Suppressor macrophage (primary cell): Measurements from ENCODE around the gene NSG2.

Experiments used
- DNase-seq, 4 experiments: peaks; one replicate each; pipeline ENCODE4 v3.0.0-alpha.2; 2020 to 2022
- total RNA-seq, 17 experiments: gene quantifications; one replicate each; lab custom pipeline; 2026; ENCODE audit warnings: mixed read lengths in 6 of 17, inconsistent platforms in 3 of 17; lab: John Stamatoyannopoulos, UW

Gene NSG2
- total RNA-seq, result 0 to 2.4 (median 0) reads per million in 17 experiments

GRCh38 chr5:174045470-174046025 is at the start of gene NSG2:
Gene NSG2 (plus strand): TSS chr5:174045706. CDS start chr5:174046756, 1,050 bp downstream.
- peak; percentile 21 to 70 (median 59) for DNase-seq

- no peak for DNase-seq
Observed at GRCh38 chr5:173997331-173997730, 48.2 kb upstream of the NSG2 start.

- no peak for DNase-seq
Observed at GRCh38 chr5:173998531-173998930, 47.0 kb upstream of the NSG2 start.

GRCh38 chr5:174000076-174000475 is 45.4 kb upstream of the NSG2 start:
- DNase-seq, result no peak

- no peak for DNase-seq
Observed at GRCh38 chr5:174003795-174004194, 41.7 kb upstream of the NSG2 start.

DNA sequence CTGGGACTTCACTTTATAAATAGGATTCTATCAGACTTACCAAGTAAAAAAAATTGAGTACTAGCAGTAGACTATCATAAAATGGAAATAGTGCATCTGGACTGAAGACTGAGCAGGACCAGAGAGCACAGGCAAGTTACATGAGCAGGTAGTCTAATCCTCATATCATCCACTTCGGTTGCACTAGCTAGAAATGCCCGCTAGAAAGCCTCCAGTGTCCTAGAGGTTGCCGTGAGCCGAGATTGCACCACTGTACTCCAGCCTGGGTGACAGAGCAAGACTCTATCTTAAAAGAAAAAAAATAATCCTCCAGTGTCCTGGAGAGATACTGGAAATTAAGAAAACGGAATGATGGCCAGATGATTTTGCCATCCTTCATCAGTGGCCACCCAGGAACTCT is 36.6 kb upstream of the NSG2 start:
- DNase-seq, result no peak

- no peak for DNase-seq
Observed at GRCh38 chr5:174010365-174010764, 35.1 kb upstream of the NSG2 start.

DNA sequence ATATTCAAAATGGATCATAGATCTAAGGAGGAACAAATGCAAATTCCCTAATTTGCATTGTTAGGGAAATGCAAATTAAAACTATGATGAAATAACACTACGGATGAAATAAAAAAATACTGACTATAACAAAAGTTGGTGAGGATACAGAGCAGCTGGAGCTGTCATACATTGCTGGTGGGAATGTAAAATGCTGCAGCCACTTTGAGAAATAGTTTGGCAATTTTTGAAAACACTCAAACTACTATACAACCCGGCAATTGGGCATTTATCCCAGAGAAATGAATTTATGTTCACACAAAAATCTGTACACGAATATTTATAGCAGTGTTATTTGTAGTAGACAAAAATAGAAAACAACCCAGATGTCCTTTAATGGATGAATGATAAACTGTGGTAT is 34.1 kb upstream of the NSG2 start:
- no peak for DNase-seq

DNA sequence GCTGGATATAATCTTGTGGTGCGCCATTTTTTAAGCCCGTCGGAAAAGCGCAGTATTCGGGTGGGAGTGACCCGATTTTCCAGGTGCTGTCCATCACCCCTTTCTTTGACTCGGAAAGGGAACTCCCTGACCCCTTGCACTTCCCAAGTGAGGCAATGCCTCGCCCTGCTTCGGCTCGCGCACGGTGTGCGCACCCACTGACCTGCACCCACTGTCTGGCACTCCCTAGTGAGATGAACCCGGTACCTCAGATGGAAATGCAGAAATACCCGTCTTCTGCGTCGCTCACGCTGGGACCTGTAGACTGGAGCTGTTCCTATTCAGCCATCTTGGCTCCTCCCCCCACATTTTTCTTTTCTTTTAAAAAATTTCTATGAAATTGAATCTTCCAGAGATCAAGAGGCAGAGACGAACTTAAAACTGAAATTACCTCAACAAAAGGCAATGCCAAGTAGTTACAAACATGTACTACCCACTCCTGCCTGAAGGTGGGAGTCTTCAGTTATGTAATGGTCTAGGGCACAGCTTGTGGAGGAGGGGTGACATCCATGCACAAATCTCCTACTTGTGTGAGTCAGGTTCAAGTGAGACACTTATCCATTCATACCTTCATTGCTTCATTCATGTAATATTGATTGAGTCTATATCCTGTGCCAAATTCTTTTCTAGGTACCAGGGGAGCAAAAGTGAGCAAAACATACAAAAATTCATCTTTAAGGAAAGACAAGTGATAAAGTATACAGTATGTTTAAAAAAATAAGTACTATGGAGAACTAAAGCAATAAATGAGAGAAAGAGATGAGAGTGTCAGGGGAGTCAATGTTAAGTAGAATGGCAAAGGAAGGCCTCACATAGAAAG is 25.2 kb upstream of the NSG2 start:
- DNase-seq, result peak; percentile 41 to 58 (median 52)

GRCh38 chr5:174020928-174021304 is 24.6 kb upstream of the NSG2 start:
- DNase-seq, result no peak

DNA sequence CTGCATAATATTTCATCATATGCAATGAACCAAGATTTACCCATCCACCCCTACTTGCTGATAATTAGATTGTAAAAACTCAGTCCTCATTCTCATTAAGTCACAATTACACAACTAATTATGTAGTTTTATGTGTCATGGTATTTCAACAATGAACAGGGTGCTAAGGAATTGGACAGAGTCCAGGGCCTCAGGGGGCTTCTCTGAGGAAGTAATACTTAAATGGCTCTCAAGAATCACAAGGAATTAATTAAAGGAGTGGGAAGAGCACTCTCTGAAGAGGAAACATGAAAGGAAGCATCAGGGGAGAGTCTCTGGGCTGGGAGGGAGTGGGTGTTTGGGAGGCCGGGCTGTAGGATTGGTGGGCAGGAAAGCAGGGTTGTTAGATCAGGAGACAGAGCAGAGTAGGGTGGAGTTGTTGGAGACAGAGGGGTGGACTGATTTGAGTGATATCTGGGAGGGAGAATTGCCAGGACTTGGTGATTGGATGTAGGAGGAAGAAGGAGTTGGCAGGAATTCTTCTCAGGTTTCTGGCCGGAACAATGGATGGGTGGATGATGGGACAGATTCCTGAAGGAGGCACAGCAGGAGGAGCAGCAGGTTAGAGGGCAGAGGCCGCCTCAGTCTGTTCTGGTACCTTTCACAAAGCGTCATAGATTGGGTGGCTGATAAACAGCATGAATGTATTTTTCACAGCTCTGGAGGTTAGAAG is 23.0 kb upstream of the NSG2 start:
- DNase-seq, result no peak

DNA sequence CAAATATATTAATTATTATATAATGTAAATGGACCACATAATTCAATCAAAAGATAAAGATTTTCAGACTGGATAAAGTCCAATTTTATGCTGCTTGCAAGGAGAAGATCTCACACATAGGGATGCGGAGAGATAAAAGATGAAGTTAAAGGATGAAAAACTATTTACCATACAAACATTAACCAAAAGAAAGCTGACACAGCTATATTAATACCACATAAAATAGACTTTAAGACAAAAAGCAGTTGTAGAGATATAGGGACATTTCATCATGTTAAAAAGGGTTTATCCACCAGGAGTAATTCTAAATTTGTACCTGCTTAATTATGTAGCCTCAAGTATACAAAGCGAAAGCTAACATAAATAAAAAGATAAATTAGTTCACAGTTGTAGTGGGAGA is 15.2 kb upstream of the NSG2 start:
- DNase-seq, result no peak

- DNase-seq, result no peak
Observed at GRCh38 chr5:174044466-174045254, 846 bp upstream of the NSG2 start.

DNA sequence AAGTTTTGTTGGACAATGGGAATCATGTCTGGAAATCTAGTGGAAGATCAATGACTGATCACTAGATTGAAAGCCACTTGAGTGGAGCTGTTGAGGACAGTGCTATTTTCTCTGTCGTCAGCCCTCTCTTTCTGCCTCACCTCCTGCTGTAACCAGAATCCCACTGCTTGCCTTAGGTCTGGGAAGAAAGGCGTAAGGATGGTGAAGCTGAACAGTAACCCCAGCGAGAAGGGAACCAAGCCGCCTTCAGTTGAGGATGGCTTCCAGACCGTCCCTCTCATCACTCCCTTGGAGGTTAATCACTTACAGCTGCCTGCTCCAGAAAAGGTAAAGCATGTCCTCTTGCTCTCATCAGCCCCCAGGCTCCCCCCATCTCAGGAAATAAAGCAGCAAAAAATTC is 1.1 kb downstream of the NSG2 start:
- no peak for DNase-seq

GRCh38 chr5:174047472-174048099 is 2.1 kb downstream of the NSG2 start:
- no peak for DNase-seq

- no peak for DNase-seq
Observed at GRCh38 chr5:174052636-174053035, 7.1 kb downstream of the NSG2 start.

DNA sequence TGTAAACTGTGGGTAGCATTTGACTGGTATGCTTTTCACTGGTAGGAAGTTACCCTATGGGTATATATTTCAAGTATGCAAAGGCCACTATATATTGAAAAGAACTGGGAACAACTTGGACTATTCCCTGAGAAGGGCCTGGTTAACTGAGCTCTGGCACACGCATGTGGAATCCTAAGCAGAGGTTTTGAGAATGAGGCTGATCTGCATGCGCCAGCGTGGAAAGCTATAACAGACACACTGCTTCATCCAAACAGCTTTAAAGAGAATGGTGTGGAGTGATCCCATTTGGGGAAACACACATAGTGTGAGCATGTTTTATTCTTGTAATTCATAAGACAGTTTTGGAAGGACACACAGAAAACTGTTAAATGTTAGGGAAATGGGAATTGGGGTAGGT is 8.4 kb downstream of the NSG2 start:
- no peak for DNase-seq

- DNase-seq, result peak in 1 of 4 experiments; percentile 2
Observed at GRCh38 chr5:174056064-174056847, 10.8 kb downstream of the NSG2 start.

DNA sequence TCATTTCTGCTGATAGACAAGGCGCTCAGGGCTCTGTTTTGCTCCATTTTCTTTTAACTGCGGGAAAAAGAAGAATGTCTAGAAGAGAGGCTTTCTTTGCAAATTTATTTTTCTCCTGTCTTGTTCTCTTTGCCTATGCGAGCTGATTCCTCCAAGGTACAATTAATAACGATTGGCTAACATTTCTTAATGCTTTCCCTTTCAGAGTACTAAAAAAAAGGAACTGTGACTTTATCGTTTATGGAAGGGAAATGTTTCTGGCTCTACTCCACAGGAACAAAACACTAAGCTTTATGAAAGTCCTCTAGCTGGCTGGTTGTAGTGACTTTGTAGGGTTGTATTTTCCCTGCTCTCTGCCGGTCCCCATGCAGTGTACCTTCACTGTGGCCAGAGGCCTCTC is 11.7 kb downstream of the NSG2 start:
- DNase-seq, result no peak

GRCh38 chr5:174058433-174059122 is 13.1 kb downstream of the NSG2 start:
- no peak for DNase-seq

- no peak for DNase-seq
Observed at GRCh38 chr5:174059247-174059646, 13.7 kb downstream of the NSG2 start.
